ENCODE results near the gene CYP2S1.

DNA sequence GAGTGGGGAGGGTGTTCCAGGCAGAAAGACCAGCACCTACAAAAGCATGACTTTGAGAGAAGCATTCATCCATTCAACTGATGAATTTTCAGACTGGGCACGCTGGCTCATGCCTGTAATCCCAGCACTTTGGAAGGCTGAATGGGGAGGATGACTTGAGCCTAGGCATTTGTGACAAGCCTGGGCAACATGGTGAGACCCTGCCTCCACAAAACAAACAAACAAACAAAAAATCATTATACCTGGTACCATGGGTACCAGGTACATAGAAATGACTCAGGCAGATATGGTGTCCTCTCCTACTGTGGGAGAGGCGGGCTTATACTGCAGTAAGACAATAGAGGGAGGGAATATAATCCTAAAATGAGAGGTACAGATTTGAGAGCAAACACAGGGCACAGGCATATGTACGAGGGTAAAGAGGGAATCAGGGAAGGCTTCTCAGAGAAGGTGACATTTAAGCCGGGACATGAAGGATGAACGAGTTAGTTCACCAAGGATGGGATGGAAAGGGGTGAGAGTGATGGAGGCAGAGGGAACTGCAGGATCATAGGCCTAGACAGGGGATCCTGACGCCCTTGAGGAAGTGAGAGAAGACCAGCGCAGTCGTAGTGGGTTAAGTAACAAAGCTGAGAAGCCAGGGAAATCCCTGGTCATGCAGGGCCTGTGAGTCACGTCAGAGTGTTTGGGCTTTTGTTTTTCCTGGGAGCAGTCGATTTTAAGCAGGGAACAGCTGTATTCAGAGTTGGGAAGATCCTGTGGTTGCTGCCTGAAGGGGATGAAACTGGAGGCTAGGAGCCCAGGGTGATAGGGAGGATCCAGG lies 2.9 kb downstream of the CYP2S1 start:
- TF ChIP-seq POLR2A (IDR thresholded peaks at IDR 0.05): no peak
- TF ChIP-seq, protein P1, sequence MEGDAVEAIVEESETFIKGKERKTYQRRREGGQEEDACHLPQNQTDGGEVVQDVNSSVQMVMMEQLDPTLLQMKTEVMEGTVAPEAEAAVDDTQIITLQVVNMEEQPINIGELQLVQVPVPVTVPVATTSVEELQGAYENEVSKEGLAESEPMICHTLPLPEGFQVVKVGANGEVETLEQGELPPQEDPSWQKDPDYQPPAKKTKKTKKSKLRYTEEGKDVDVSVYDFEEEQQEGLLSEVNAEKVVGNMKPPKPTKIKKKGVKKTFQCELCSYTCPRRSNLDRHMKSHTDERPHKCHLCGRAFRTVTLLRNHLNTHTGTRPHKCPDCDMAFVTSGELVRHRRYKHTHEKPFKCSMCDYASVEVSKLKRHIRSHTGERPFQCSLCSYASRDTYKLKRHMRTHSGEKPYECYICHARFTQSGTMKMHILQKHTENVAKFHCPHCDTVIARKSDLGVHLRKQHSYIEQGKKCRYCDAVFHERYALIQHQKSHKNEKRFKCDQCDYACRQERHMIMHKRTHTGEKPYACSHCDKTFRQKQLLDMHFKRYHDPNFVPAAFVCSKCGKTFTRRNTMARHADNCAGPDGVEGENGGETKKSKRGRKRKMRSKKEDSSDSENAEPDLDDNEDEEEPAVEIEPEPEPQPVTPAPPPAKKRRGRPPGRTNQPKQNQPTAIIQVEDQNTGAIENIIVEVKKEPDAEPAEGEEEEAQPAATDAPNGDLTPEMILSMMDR (IDR thresholded peaks at IDR 0.05): no peak
- TF ChIP-seq POLR2AphosphoS5 (IDR thresholded peaks at IDR 0.05; ENCODE audit: insufficient read depth in 1 of 2, low read depth in 1 of 2): no peak

All from vagina (tissue), 2 donors.